ENCODE data around the gene CREBBP.
A peak's percentile ranks its signal among the peaks of the same experiment; 100 is the strongest.
"Not testable (repeated sequence)": the region's sequence is repeated elsewhere in the genome, so short reads cannot be mapped to it uniquely, and the experiment has no call there.

The CREBBP gene

DNA sequence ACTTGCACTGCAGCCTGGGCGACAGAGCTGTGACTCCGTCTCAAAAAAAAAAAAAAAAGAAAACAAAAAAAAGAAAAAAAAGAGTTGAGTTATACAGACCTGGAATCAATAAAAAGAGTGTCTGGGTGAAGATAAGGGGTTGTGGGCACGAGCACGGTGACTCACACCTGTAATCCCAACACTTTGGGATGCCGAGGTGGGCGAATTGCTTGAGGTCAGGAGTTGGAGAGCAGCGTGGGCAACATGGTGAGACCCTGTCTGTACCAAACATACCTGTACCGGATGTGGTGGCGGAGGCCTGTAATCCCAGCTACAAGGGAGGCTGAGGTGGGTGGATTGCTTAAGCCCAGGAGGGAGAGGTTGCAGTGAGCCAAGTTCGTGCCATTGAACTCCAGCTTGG lies 161.9 kb downstream of the CREBBP start:
- no peak for FAIRE-seq
- no peak for DNase-seq (ENCODE audit: insufficient read length, low spot score)
- TF ChIP-seq POLR2A (IDR thresholded peaks at IDR 0.05; ENCODE audit: low read depth, low read length), result no peak

DNA sequence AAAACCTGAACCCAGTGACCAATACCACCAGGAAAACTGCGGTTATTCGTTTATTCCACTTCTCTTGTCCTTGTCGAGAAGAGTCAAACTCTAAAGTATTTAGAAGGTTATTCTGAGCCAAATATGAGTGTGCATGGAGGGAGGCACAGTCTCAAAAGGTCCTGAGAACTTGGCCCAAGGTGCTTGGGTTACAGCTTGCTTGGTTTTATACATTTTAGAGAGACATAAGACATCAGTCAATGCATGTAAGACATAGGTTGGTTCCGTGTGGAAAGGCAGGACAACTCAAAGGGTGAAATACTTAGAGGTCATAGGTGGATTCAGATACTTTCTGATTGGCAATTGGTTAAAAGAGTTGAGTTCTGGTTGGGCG lies 162.5 kb downstream of the CREBBP start:
- FAIRE-seq, result no peak
- no peak for TF ChIP-seq POLR2A (IDR thresholded peaks at IDR 0.05; ENCODE audit: low read depth, low read length)
- DNase-seq (ENCODE audit: insufficient read length, low spot score), result no peak

DNA sequence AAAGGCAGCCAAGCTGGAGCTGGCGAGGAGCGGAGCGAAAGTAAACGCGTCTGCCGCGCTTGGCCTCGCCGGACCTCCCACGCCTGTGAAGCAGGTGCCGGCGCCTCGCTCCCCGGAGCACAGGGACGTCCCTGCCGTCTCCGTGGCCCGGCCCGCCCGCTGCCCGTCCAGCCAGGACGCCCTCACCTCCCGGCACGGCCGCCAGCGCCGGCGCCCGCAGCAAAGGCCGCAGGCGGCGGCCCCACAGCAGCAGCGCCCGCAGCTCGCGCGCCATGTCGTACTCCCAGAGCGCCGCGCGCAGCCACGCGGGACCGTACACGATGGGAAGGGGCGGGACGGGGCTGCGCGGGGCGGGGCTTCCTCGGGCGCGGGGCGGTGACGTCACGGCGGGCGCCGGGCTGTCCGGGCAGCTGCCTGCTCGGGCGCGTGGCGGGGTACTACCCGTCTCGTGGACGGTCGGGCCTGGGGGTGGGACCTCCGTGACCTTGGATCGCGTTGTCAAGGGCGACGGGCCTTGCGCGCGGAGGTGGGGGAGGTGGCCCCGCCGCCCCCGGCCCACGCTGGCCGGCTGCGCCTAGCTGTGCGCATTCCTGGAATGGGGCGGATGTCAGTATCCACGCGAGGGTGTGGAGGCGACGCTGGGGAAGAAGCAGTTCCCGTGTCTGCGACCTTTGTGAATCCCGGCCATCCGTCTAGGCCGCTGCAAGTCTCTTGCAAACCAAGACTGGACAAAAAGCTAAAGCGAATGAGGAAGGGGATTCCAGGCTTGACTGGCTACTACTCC lies 163.1 kb downstream of the CREBBP start, which contains the start of gene TRAP1:
TSS of gene TRAP1 (minus strand) at position 290 of the 784 bp plus-strand sequence. CDS start at position 274, 16 bp downstream.
- peak; percentile 88 for DNase-seq (ENCODE audit: insufficient read length, low spot score)
- no peak for FAIRE-seq

DNA sequence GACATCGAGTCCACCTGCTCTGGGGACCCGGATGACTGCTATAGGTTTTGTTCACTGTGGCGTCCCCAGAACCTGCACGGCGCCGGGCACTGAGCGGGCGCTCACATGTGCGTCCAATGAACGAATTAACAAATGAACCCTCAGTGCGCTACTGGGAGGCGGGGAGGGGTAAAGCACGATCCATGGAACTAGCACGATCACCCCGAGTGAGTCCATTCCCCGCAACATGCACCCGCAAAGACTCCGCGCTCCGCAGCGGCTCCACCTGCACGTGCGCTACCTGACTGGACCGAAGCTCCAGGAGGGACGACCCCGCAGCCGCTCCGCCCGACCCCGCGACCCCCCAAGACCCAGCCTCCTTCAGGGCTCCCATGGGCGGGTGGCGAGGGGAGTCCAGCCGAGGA lies 163.7 kb downstream of the CREBBP start:
- FAIRE-seq (no peak), DNase-seq (ENCODE audit: insufficient read length, low spot score) (no peak)
- no peak for TF ChIP-seq POLR2A (IDR thresholded peaks at IDR 0.05; ENCODE audit: low read depth, low read length)

More for the DNA sequence above, 163.1 kb downstream of the CREBBP start, which contains the start of gene TRAP1:
- peak; percentile 94 for TF ChIP-seq POLR2A (IDR thresholded peaks at IDR 0.05; ENCODE audit: low read depth, low read length)

DNA sequence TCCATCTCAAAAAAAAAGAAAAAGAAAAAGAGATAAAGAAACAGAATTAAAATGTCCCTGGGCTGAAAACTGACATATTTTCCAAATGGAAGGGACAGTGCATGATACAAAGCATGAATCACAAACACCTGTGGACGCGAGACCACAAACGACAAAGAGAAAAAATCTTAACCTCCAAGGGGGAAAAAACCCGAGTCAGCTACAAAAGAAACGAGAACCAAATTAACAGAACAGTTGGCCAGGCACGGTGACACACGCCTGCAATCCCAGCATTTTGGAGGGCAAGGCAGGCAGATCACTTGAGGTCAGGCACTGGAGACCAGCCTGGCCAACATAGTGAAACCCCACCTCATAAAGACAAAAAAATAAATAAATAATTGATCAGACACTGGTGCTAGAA lies 165.1 kb downstream of the CREBBP start:
- DNase-seq (ENCODE audit: insufficient read length, low spot score), result no peak
- no peak for TF ChIP-seq POLR2A (IDR thresholded peaks at IDR 0.05; ENCODE audit: low read depth, low read length)
- no peak for FAIRE-seq

DNA sequence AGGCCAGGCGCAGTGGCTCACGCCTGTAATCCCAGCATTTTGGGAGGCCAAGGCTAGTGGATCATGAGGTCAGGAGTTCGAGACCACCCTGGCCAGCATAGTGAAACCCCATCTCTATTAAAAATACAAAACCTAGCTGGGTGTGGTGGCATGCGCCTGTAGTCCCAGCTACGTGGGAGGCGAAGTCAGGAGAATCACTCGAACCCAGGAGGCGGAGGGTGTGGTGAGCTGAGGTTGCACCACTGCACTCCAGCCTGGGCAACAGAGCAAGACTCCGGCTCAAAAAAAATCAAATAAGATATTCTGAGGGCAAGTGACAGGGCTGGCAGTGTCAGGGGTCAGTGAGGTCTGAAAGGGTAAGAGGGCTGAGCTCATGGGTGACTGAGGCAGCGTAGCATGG lies 166.1 kb downstream of the CREBBP start:
- not testable (repeated sequence) for FAIRE-seq; DNase-seq (ENCODE audit: insufficient read length, low spot score)

DNA sequence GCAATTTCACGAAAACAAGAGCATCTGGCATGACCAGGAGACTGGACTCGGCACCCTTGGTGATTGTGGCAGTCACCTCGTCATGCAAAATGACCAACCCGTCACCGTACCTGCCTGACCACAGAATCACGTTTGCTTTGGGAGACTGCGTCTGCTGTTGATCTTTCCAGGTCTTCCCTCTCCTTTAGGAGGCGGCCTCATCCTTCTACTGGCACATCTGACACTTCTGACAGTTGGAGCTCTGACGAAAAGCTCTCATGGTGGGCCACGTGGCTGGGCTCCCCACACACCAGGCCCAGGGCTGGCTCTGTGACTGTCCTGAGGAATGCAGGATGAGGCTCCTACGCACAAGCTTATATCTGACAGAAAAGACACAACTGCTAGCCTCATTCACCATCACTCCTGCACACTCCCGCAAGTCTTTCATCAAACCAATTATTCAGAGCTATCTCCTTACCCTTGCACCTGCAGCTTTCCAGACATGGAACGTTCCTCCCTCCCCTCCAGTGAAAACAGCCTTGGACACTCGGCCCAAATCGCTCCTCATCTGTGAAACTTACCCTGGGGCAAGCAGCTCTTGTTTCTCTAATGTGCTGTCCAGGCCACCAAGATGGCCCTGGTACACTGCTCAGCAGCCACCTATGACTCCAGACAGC lies 166.8 kb downstream of the CREBBP start:
- no peak for FAIRE-seq
- no peak for TF ChIP-seq POLR2A (IDR thresholded peaks at IDR 0.05; ENCODE audit: low read depth, low read length)
- no peak for DNase-seq (ENCODE audit: insufficient read length, low spot score)

DNA sequence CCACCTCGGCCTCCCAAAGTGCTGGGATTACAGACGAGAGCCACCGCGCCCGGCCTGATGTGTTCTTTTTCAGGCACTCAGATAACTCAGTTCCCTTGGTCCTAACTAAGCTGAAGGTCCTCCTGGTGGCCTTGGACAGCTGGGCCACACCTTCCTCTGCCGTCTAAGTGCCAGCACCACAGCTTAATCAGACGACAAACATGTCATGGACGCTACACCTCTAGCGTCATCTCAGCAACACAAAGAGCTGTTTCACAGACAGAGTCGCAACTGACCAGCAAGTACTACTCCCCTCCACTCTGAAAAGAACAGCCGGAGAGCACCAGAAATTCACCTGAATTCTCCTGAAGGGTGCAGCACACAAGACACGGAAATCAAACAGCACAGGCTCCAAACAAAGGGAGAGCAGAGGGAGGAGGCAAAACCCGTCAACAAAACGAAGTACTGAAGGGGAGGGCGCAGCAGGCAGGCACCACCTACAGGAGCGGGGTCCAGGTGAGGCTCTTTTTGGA lies 167.6 kb downstream of the CREBBP start:
- TF ChIP-seq POLR2A (IDR thresholded peaks at IDR 0.05; ENCODE audit: low read depth, low read length), result no peak
- no peak for FAIRE-seq
- DNase-seq (ENCODE audit: insufficient read length, low spot score), result no peak

DNA sequence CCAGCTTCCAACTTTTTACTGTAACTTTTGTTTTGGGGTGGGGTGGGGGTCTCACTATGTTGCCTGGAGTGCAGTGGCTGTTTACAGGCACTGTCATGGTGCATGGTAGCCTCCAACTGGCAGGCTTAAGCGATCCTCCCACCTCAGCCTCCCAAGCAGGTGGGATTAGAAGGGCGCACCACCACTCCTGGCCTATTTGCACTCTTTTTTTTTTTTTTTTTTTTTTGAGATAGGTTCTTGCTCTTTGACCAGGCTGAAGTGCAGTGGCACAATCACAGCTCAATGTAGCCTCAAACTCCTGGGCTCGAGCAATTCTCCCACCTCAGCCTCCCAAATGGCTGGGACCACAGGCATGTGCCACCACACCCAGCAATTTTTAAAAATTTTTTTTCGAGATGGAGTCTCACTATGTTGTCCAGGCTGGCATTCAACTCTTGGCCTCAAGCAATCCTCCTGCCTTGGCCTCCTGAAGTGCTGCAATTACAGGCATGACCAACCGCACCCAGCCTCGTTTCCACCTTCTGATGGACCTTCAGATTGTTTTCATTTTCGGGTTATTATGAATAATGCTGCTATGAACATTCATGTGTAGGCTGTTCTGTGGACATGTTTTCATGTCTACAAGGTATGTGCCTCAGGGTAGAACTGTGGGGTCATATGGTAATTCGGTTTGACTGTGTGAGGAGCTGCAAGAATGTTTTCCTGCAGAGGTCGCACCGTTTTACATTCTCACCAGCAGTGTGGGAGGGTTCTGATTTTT lies 174.1 kb downstream of the CREBBP start:
- DNase-seq (ENCODE audit: insufficient read length, low spot score), result no peak
- TF ChIP-seq POLR2A (IDR thresholded peaks at IDR 0.05; ENCODE audit: low read depth, low read length), result no peak
- FAIRE-seq, result no peak

DNA sequence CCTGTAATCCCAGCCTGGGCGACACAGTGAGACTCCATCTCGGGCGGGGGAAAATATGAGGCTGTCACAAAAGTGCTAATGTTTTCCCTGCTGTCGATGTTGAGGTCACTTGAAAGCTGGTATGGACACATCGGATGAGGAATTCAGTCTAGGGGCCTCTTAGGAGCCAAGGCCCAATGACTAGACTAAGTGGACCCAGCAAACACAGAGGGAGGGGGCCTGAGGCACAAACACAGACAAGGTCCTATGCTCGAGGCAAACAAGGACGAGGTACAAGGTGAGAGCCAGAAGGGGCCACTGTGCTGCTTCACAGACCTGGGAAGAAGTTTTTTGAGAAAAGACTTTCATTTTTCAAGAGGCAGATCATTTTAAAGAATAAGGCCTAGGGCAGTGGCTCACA lies 178.4 kb downstream of the CREBBP start:
- FAIRE-seq (no peak), DNase-seq (ENCODE audit: insufficient read length, low spot score) (no peak)
- no peak for TF ChIP-seq POLR2A (IDR thresholded peaks at IDR 0.05; ENCODE audit: low read depth, low read length)

DNA sequence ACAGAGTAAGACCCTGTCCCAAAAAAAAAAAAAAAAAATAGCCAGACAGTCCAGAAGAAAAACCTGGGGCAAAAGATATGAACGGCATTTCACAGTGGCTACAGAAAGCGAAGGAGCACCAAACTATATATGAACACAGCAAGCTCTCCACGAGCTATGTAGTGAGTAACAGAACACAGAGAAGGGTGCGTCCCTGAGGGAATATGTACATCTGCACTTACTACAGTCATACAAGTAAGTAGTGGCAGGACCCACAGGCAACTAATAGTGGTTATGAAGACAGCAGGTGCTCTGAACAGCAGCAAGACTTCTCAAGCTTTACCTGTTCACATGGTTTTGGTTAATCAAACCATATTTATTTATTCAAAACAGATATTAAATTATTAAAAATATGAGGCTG lies 179.0 kb downstream of the CREBBP start:
- no peak for TF ChIP-seq POLR2A (IDR thresholded peaks at IDR 0.05; ENCODE audit: low read depth, low read length)
- DNase-seq (ENCODE audit: insufficient read length, low spot score), result no peak
- no peak for FAIRE-seq

DNA sequence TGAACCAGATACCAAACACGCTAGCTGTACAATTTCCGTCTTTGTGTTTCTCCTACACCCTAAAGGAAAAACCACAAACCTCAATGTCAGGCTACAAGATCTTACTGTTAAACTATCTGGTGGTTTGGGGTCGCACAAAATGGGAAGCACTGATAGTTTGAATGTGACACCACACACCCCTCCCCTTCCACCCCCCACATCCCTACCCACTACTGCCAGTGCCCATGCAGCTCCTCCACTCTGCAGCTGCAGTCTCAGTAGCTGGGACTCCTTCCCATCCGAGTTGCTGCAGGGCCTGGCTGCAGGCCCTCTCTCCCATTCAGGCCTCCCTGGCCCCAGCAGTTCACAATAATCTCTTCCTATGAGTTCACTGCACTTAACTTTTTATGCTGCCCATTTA lies 181.6 kb downstream of the CREBBP start:
- DNase-seq (ENCODE audit: insufficient read length, low spot score) (no peak), FAIRE-seq (no peak)
- TF ChIP-seq POLR2A (IDR thresholded peaks at IDR 0.05; ENCODE audit: low read depth, low read length), result no peak

DNA sequence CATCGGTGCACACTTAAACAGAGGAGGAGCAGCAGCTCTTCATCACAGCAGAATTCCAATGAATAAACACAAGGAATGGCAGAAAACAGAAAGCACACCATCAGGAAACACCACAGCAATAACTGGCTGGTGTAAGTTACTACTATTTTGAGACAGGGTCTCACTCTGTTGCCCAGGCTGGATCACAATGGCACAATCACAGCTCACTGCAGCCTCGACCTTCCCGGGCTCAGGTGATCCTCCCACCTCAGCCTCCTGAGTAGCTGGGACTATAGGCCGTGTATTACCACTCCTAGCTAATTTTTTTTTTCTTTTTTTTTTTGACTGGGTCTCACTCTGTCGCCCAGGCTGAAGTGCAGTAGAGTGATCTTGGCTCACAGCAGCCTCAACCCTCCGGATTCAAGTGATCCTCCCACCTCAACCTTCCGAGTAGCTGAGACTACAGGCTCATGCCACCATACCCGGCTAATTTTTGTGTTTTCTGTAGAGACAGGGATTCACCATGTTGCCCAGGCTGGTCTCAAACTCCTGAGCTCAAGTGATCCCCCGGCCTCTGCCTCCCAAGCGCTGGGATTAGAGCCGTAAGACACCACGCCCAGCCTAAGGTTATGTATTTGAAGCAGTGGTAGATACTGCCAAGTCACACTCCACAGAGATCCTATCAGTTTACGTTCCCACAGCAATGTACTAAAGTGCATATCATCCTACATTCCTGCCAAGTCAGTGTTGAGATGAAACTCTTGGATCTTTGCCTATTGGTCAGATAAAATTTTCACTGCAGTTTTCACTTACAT lies 183.9 kb downstream of the CREBBP start:
- TF ChIP-seq POLR2A (IDR thresholded peaks at IDR 0.05; ENCODE audit: low read depth, low read length), result no peak
- no peak for DNase-seq (ENCODE audit: insufficient read length, low spot score)
- no peak for FAIRE-seq

Measured in H54 (cell line).